GM18502 (cell line): ENCODE results near the gene ACO1.

Experiments used
- ATAC-seq: cut with Tn5 transposase; IDR thresholded peaks from one replicate; pipeline ENCODE4 v1.9.1; 2021; ENCODE audit warnings: mild to moderate bottlenecking; ENCODE audit not compliant: unreplicated experiment, poor library complexity

Gene ACO1

GRCh38 chr9:32413424-32413823 lies 29.0 kb downstream of the ACO1 start:
- ATAC-seq = no peak

DNA sequence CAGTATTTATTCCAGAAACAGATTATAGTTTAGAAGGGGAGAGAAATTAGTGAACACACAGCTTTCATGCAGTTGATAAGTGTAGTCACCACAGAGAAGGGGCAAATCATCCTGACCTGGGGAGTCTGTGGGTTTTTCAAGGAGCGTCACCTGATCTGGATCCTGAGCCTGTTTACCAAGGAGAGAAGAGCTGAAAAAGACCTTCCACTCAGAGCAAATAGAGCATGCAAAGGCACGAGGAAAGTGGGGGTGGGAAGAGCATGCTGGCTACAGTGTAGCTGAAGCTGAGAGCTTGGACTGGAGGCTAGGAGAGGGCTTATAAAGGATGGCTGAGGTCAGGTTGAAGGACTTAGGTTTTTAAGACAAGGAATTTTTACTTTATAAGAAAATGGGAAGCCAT lies 30.4 kb downstream of the ACO1 start:
- no peak for ATAC-seq

DNA sequence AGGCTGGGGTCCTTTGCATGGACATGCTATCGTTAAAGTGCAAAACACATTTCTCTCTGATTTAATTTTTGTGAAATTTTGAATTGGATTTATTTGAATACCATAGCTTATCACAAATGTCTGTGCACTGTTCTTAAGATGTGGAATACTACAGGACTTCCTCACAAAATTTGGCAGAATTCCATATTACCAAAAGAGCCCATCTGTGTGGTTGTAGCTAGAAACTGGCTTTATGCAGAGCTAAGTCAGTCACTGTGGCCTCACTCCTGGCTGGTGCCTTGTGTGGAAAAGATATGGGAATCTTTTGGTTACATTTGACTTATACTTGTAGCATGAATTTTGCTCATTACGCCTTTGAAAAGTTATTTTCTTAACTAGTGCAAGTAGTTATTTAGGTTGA lies 35.5 kb downstream of the ACO1 start:
- ATAC-seq = no peak

DNA sequence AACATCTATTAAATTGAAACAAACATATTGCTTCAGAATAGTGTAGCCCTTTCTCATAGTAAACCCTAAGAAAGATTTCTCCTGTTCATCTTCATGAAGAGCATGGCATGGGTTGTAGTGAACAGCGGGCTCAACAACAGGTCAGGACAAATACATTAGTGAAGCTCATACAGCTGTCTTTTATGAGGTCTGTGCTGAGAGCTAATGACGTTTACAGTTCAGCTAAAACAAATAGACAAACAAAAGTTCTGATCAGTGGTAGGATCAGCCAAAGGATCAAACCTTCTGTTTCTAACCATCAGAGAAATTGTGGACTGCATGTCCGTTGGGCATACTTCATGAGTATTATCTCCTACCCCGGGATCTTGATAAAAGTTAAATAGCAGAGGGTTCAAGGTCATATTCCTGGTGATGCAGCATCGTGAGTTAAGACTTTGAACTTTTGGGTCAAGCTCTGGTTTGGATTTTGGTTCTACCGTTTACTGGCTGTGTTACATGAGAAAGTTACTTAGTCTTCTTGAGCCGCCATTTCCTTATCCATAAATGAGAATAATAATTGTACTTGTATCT lies 37.9 kb downstream of the ACO1 start:
- no peak for ATAC-seq

DNA sequence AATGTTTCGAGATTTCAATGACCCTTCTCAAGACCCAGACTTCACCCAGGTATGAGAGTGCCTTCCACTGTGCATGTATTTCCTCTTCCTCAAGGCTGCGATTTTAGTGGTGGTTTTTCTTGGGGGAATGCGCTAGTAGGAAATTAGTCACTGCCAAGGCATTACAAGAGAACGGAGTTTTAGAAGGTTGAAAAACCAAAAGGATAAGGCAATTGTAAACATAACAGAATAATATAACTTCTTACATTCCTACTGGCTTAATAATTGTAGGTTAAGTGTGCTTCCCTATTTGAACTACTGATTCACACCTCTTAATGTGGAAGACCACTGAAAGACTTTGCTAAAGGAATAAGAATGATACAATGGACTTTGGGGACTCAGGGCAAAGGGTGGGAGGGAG lies 38.9 kb downstream of the ACO1 start:
- no peak for ATAC-seq

- ATAC-seq = no peak
These were observed 40.2 kb downstream of the ACO1 start for GRCh38 chr9:32424616-32425015.

DNA sequence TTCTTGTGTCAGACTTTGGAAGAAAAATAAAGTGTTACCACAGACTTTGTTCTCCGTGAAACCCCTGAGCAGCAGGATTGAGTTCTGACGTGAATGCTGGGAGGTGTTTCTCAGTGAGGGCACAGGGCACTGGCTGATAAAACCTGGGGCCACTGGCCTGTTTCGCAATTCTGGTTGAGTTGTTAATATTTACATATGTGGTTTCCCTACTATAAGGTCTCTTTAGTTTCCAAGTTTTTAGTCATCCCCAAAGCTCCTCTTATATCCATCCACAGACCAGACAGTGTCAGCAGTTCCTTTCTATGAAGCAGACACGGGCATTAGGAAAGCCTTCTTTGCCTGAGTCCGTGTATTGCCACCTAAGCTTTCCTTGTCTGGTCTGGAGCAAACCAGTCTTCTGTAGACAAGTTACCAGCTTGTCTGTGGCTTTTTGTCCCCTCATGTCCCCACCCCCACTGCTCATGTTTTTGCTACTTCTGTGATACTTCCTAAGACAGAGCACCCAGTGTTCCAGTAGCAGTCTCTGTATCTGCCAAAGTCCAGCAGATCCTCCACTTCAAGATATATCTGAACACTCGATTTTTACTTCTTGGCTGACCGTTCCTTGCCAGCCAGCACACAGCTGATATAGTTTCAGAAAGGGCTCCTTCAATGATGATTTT lies 42.0 kb downstream of the ACO1 start:
- ATAC-seq = no peak

- no peak for ATAC-seq
These were observed 42.8 kb downstream of the ACO1 start for GRCh38 chr9:32427111-32427873.

GRCh38 chr9:32430720-32431119 lies 46.3 kb downstream of the ACO1 start:
- ATAC-seq = no peak

GRCh38 chr9:32431196-32431595 lies 46.8 kb downstream of the ACO1 start:
- no peak for ATAC-seq

- peak; percentile 55 for ATAC-seq
These were observed 47.6 kb downstream of the ACO1 start for GRCh38 chr9:32431940-32432555.

GRCh38 chr9:32434892-32435291 lies 50.4 kb downstream of the ACO1 start:
- ATAC-seq = no peak

DNA sequence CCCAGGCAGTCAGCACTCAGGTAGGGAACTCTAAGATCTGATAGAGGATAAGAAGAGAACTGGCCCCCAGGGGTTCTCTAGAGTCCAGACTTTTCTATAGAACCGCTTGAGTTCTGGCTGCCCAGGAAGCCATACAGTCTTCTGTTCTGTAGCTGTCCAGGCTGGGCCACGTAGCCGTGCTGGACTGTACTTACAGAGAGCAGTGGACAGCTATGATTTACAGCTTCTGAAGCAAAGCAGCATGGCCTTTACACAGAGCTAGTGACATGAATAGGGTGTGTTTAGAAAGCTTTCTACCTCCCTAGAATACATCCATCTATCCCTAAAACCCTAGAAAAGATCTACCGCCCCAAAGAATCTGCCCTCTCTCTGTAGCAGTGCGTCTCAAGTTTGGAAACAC lies 57.2 kb downstream of the ACO1 start:
- ATAC-seq = no peak

DNA sequence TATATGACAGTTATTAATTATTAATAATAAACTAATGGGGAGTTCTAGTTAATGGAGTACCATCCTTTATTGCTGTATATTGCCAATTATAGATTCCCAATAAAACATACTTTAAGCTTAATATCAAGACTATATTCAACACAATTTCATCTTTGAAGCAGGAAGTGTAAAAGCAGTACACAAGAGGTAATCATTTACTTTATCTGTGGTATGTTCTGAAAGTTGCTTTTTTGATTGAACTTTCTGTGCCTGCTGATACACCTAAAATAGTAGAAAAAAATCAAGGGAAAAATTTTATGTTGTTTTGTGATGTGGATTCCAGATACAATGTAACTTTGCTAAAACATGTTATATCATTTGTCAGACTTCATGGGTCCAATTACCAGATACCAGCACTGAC lies 58.0 kb downstream of the ACO1 start:
- ATAC-seq = no peak

GRCh38 chr9:32449969-32450368 lies 65.5 kb downstream of the ACO1 start:
- no peak for ATAC-seq

DNA sequence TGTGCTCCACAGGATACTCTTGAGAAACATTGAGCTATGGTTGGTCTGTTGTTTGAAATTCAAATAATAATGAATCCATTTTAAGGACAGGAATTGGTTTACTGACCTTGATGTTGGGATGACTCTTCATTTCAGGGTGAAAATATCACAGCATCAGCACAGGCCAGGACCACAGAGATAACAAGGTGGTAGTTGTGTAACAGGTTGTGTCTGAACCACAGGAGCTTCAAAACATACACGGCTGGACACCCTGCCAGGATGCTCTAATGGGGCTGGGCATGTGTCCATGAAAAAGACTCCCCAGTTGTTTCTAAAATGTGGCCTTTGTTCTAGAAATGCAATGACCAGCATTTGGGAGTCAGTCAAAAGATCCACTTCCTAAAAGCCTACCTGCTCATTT lies 69.8 kb downstream of the ACO1 start:
- no peak for ATAC-seq

DNA sequence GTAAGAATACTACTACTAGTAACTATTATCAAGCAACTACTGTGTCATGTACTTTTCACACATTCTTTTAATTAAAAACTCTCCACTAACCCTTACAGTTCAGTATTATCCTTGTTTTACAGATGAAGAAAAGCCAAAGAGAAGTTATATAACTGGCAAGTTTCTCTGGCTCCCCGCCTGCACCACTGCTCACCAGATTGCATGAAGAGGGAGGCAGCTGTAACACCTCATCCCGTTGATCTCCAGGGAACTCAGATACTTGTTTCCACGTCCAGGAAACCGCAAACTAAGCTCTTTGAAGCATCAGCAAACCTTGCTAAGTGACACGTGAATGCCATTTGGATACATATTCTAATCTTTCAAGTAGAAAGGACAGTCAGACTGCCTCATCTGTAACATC lies 71.3 kb downstream of the ACO1 start:
- ATAC-seq = no peak

DNA sequence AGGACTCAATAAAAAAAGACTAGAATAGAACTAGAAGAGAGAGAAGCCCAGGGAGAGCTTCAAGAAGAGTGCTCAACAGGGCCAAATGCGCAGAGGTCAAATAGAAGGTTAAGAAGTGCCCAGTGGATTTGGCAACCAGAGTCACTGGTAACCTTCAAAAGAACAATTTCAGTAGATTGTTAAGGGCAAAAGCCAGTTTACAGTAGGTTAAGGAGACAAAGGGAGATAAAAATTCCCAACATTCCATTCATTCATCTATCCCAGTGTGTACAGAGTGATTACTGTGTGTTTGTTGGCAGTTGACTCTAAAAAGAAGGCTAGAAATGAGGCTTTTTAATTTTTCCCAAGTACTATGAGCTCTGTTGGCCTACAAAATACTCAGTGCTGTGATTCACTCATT lies 72.1 kb downstream of the ACO1 start:
- no peak for ATAC-seq

- no peak for ATAC-seq
These were observed 79.3 kb downstream of the ACO1 start for GRCh38 chr9:32463500-32464293.

GRCh38 chr9:32468740-32469139 lies 84.3 kb downstream of the ACO1 start:
- no peak for ATAC-seq

GRCh38 chr9:32472344-32472743 lies 87.9 kb downstream of the ACO1 start:
- no peak for ATAC-seq
